ENCODE data around the gene NFIX. TPM values are rescaled to one million over a fixed set of nuclear protein-coding genes. Genes with fewer than 3 reads are reported as not detected.

NFIX gene
- total and polyA plus RNA-seq, 2 of the 13 experiments (the other 11 are each of a cell fraction or from before 2014, with no cell fraction given), result 3.4 to 5.4 TPM

- TF ChIP-seq ZNF761 (CRISPR knock-in tag; conservative IDR thresholded peaks at IDR 0.05), result no peak
- no peak for TF ChIP-seq HDAC6 (IDR thresholded peaks at IDR 0.05; ENCODE audit: low read depth, low read length)
- no peak for TF ChIP-seq ZNF282 (IDR thresholded peaks at IDR 0.05; ENCODE audit: partially characterized antibody)
- peak; percentile 99 for TF ChIP-seq CTCF (CRISPR knock-in tag; IDR thresholded peaks at IDR 0.05)
- TF ChIP-seq CSRNP2 (CRISPR knock-in tag; conservative IDR thresholded peaks at IDR 0.05; ENCODE audit: low read depth), result no peak
- no peak for TF ChIP-seq RFX3 (CRISPR knock-in tag; IDR thresholded peaks at IDR 0.05)
- no peak; the same call in 1 of the 2 replicates for TF ChIP-seq CSRNP1 (CRISPR knock-in tag; IDR thresholded peaks at IDR 0.05)
- TF ChIP-seq NFYB (CRISPR knock-in tag; IDR thresholded peaks at IDR 0.05), result no peak; the same call in 1 of the 2 replicates
- peak; percentile 67 for TF ChIP-seq RBFOX2 (IDR thresholded peaks at IDR 0.05; ENCODE audit: low read depth, low read length)
- no peak for TF ChIP-seq ZBTB21 (CRISPR knock-in tag; IDR thresholded peaks at IDR 0.05)
- TF ChIP-seq NCOA1 (CRISPR knock-in tag; IDR thresholded peaks at IDR 0.05), result no peak
- TF ChIP-seq IRF1 (CRISPR knock-in tag; IDR thresholded peaks at IDR 0.05; ENCODE audit: low read depth), result no peak
- TF ChIP-seq HNF4G (IDR thresholded peaks at IDR 0.05; ENCODE audit: borderline replicate concordance, low read depth, low read length), result no peak
- no peak for TF ChIP-seq HNF4G (CRISPR knock-in tag; IDR thresholded peaks at IDR 0.05; ENCODE audit: borderline replicate concordance, low read depth)
- no peak for TF ChIP-seq ZNF333 (CRISPR knock-in tag; IDR thresholded peaks at IDR 0.05; ENCODE audit: borderline replicate concordance)
- no peak for TF ChIP-seq ZNF484 (CRISPR knock-in tag; IDR thresholded peaks at IDR 0.05; ENCODE audit: borderline replicate concordance, low read depth)
- peak; percentile 14 for TF ChIP-seq ZGPAT (CRISPR knock-in tag; IDR thresholded peaks at IDR 0.05)
- TF ChIP-seq ZNF101 (CRISPR knock-in tag; IDR thresholded peaks at IDR 0.05; ENCODE audit: borderline replicate concordance, low read depth), result no peak
- TF ChIP-seq NFE2L1 (CRISPR knock-in tag; IDR thresholded peaks at IDR 0.05; ENCODE audit: borderline replicate concordance), result no peak
- peak; percentile 85; the same call in 1 of the 2 replicates for TF ChIP-seq KAT7 (CRISPR knock-in tag; IDR thresholded peaks at IDR 0.05; ENCODE audit: borderline replicate concordance)
- TF ChIP-seq PRPF4 (IDR thresholded peaks at IDR 0.05; ENCODE audit: low read depth, low read length, poor library complexity, severe bottlenecking), result no peak
These were observed 66.0 kb downstream of the NFIX start (continued) for GRCh38 chr19:13060964-13061927.
